MM.1S (cell line): Measurements from ENCODE around the gene CD101.

ENCODE experiments used
- DNase-seq: peaks from one replicate; pipeline ENCODE4 v3.0.0-alpha.2; 2015
- H2AFZ ChIP-seq: fragments of 300-600 bp; sonication (generic); 2 replicates; pipeline ENCODE4 v1.6.0; 2016; ENCODE audit warnings: antibody characterized with exemption, low read length
- H3F3A ChIP-seq: fragments of 300-600 bp; sonication (generic); 2 replicates; pipeline ENCODE4 v1.6.1; 2016; ENCODE audit warnings: mild to moderate bottlenecking, antibody characterized with exemption, low read length, moderate library complexity, mixed read lengths; ENCODE audit not compliant: insufficient read depth
- H3K27ac ChIP-seq: fragments of 300-600 bp; sonication (generic); 2 replicates; pipeline ENCODE4 v1.5.1; 2016; ENCODE audit warnings: mild to moderate bottlenecking, low read length
- H3K27me3 ChIP-seq: fragments of 300-600 bp; sonication (generic); replicated peaks from 2 replicates; pipeline ENCODE4 v1.6.0; 2016; ENCODE audit warnings: low read length; ENCODE audit not compliant: insufficient read depth
- H3K36me3 ChIP-seq: fragments of 300-600 bp; sonication (generic); replicated peaks from 2 replicates; pipeline ENCODE4 v1.6.1; 2016; ENCODE audit warnings: mild to moderate bottlenecking, low read length, mixed read lengths; ENCODE audit not compliant: insufficient read depth
- H3K4me1 ChIP-seq: fragments of 300-600 bp; sonication (generic); 2 replicates; pipeline ENCODE4 v1.6.1; 2016; ENCODE audit warnings: low read length, mixed read lengths
- H3K4me2 ChIP-seq: fragments of 300-600 bp; sonication (generic); 2 replicates; pipeline ENCODE4 v1.6.0; 2016; ENCODE audit warnings: low read depth, low read length
- H3K4me3 ChIP-seq: fragments of 300-600 bp; sonication (generic); 2 replicates; pipeline ENCODE4 v1.5.1; 2016; ENCODE audit warnings: low read length, mixed read lengths
- H3K79me2 ChIP-seq: fragments of 300-600 bp; sonication (generic); 2 replicates; pipeline ENCODE4 v1.6.1; 2016; ENCODE audit warnings: mixed run types, low read length, mixed read lengths
- H3K9ac ChIP-seq: fragments of 300-600 bp; sonication (generic); 2 replicates; pipeline ENCODE4 v1.6.1; 2016; ENCODE audit warnings: low read length, mixed read lengths
- H3K9me2 ChIP-seq: fragments of 300-600 bp; sonication (generic); replicated peaks from 2 replicates; pipeline ENCODE4 v1.6.1; 2016; ENCODE audit warnings: mild to moderate bottlenecking, low read length, mixed read lengths; ENCODE audit not compliant: insufficient read depth
- H3K9me3 ChIP-seq: fragments of 300-600 bp; sonication (generic); replicated peaks from 2 replicates; pipeline ENCODE4 v1.6.1; 2016; ENCODE audit warnings: mild to moderate bottlenecking, low read length, mixed read lengths; ENCODE audit not compliant: insufficient read depth
- H4K20me1 ChIP-seq: fragments of 300-600 bp; sonication (generic); 2 replicates; pipeline ENCODE4 v1.6.1; 2016; ENCODE audit warnings: mild to moderate bottlenecking, low read length, moderate library complexity, mixed read lengths; ENCODE audit not compliant: insufficient read depth
- CTCF ChIP-seq: fragments of 300-600 bp; sonication (generic); IDR thresholded peaks from 2 replicates; pipeline ENCODE4 v1.5.1; 2016; ENCODE audit warnings: antibody characterized with exemption, low read length, mixed read lengths
- EZH2 ChIP-seq: fragments of 300-600 bp; sonication (generic); optimal IDR thresholded peaks from 2 replicates; pipeline ENCODE3; 2017; ENCODE audit warnings: low read depth, mild to moderate bottlenecking, antibody characterized with exemption, low read length, mixed read lengths
- EZH2phosphoT487 ChIP-seq: fragments of 300-600 bp; sonication (generic); IDR thresholded peaks from 2 replicates; pipeline ENCODE4 v1.6.1; 2018; ENCODE audit warnings: antibody characterized with exemption, low read length

CD101 gene

GRCh38 chr1:117033772-117034171 is 32.2 kb downstream of the CD101 start:
- Histone ChIP-seq H3K36me3 (no peaks in the 10 kb centered on the region), H3F3A (no peaks in the 10 kb centered on the region), H3K4me1 (no peaks in the 10 kb centered on the region), H3K9me2 (no peaks in the 10 kb centered on the region), H3K9me3 (no peaks in the 10 kb centered on the region), H4K20me1 (no peaks in the 10 kb centered on the region), H3K9ac (no peak overlapping the region), H3K27me3 (no peaks in the 10 kb centered on the region), H3K4me2 (no peak overlapping the region), H3K27ac (no peak overlapping the region), H3K4me3 (no peak overlapping the region), H2AFZ (no peak overlapping the region), H3K79me2 (no peaks in the 10 kb centered on the region)
- no peak for DNase-seq
- TF ChIP-seq EZH2 (no peak), EZH2phosphoT487 (no peak), CTCF (no peak)

GRCh38 chr1:117034791-117035290 is 33.3 kb downstream of the CD101 start:
- no peak overlapping the region for H3K4me2 ChIP-seq

GRCh38 chr1:117036018-117036461 is 34.5 kb downstream of the CD101 start:
- no peaks in the 10 kb centered on the region for H3K9me3 ChIP-seq
- no peaks in the 10 kb centered on the region for H3F3A ChIP-seq
- H3K36me3 ChIP-seq, result no peaks in the 10 kb centered on the region
- H2AFZ ChIP-seq, result no peak overlapping the region
- no peak overlapping the region for H3K4me2 ChIP-seq
- H3K9me2 ChIP-seq, result no peaks in the 10 kb centered on the region
- no peaks in the 10 kb centered on the region for H3K4me1 ChIP-seq
- TF ChIP-seq CTCF (no peak), EZH2 (no peak), EZH2phosphoT487 (no peak)
- H3K9ac ChIP-seq, result no peak overlapping the region
- no peak overlapping the region for H3K4me3 ChIP-seq
- no peaks in the 10 kb centered on the region for H4K20me1 ChIP-seq
- no peak overlapping the region for H3K27ac ChIP-seq
- no peak for DNase-seq
- no peaks in the 10 kb centered on the region for H3K27me3 ChIP-seq
- H3K79me2 ChIP-seq, result no peaks in the 10 kb centered on the region

More at GRCh38 chr1:117034791-117035290, 33.3 kb downstream of the CD101 start:
- Histone ChIP-seq H3K4me3 (no peak overlapping the region), H3K9me3 (no peaks in the 10 kb centered on the region), H3K27me3 (no peaks in the 10 kb centered on the region), H2AFZ (no peak overlapping the region), H3K9me2 (no peaks in the 10 kb centered on the region), H4K20me1 (no peaks in the 10 kb centered on the region), H3K79me2 (no peaks in the 10 kb centered on the region), H3K36me3 (no peaks in the 10 kb centered on the region), H3F3A (no peaks in the 10 kb centered on the region), H3K4me1 (no peaks in the 10 kb centered on the region), H3K27ac (no peak overlapping the region), H3K9ac (no peak overlapping the region)
- DNase-seq, result no peak
- no peak for TF ChIP-seq EZH2
- no peak for TF ChIP-seq CTCF
- no peak for TF ChIP-seq EZH2phosphoT487
